Liver (tissue), 3 donors: ENCODE results near the gene S100A1.

Experiments used
- CTCF ChIP-seq: fragments of 150-350 bp; IDR thresholded peaks from 2 replicates; pipeline ENCODE4 v1.5.1; 2017; ENCODE audit warnings: improper control_type of control experiment, low read depth, low read length; ENCODE audit not compliant: missing input control
- TAF1 ChIP-seq: conservative IDR thresholded peaks from 2 replicates; pipeline ENCODE4 v1.6.1; 2016; ENCODE audit warnings: antibody characterized with exemption, mild to moderate bottlenecking
- donor health status: healthy.
- donor health status: healthy.

- no peak for TF ChIP-seq CTCF
- TF ChIP-seq TAF1 = no peak
Measured at GRCh38 chr1:153633161-153633753, 5.0 kb downstream of the S100A1 start.
